Measurements from ENCODE around the gene MACROD2. TPM values are rescaled to one million over a fixed set of nuclear protein-coding genes. Genes with fewer than 3 reads are reported as not detected.

MACROD2 gene
- total and polyA plus RNA-seq, 2 experiments from 2014 or later = 2.8 to 4.3 TPM

DNA sequence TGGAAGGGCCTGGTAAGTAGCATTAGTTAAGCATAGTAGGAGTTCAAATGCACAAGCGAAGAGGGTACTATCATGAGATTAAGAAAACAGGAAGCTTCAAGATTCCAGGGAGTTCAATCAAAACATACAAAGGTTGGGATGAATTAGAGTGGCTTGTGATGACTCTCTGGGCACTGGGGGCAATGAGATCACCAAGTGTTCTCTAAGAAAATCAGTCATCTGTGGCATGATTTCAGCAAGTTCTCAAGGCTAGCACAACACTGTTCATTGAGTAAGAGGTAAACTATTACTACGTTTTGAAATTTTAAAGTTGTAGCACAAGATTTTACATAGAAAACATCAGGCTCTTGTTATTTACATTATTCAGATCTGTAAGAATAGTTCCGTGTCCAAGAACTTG is 481.8 kb downstream of the MACROD2 start:
- TF ChIP-seq EZH2 (IDR thresholded peaks at IDR 0.05; ENCODE audit: low read depth, unreplicated experiment) = no peak
- Mint-ChIP-seq H3K27ac (no peak overlapping the region), H3K36me3 (ENCODE audit: low read depth) (no peaks in the 10 kb centered on the region), H3K4me3 (no peak overlapping the region), H3K4me1 (peaks cover 6% of the 10 kb centered on the region; the same call in 2 of the 3 replicates), H3K27me3 (ENCODE audit: insufficient read depth, low read depth, poor library complexity) (no peaks in the 10 kb centered on the region), H3K9me3 (no peaks in the 10 kb centered on the region)
- Histone ChIP-seq H3K27me3 (ENCODE audit: insufficient read depth) (no peaks in the 10 kb centered on the region), H3F3A (replicated peaks; ENCODE audit: low read depth) (no peaks in the 10 kb centered on the region), H3K79me2 (replicated peaks; ENCODE audit: insufficient read depth) (no peaks in the 10 kb centered on the region), H3K4me3 (no peak overlapping the region), H3K4me2 (no peak overlapping the region), H4K20me1 (replicated peaks; ENCODE audit: insufficient read depth) (no peaks in the 10 kb centered on the region), H2AFZ (no peak overlapping the region), H3K9me2 (ENCODE audit: insufficient read depth) (no peaks in the 10 kb centered on the region), H3K36me3 (ENCODE audit: insufficient read depth) (no peaks in the 10 kb centered on the region), H3K4me1 (ENCODE audit: insufficient read depth) (peaks cover 3% of the 10 kb centered on the region), H3K27ac (ENCODE audit: low read depth) (no peak overlapping the region)
- ATAC-seq = no peak
- no peak for DNase-seq (ENCODE audit: low spot score)

DNA sequence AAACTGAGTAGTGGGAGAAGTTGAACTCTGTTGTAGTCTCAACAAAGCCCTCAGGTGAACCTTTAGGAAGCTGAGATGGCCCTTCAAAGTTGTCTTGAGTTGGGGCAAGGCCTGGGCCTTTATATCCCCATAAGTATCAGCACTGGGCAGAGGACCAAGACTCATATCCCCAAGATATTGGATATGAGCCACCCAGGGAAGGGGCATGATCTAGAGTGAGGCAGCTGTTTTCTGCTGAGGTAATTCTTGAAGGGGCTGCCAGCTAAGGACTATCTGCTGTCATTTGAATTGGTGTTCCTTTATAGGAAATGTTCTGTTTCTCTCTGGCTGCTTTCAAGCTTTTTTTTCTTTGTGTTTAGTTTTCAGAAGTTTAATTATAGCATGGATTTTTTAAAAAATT is 482.8 kb downstream of the MACROD2 start:
- Histone ChIP-seq H3K27ac (ENCODE audit: low read depth) (no peak overlapping the region), H3K4me2 (no peak overlapping the region), H3K9me2 (ENCODE audit: insufficient read depth) (no peaks in the 10 kb centered on the region), H3K27me3 (ENCODE audit: insufficient read depth) (no peaks in the 10 kb centered on the region), H3K4me1 (ENCODE audit: insufficient read depth) (no peaks in the 10 kb centered on the region; the same call in 1 of the 2 replicates), H3K79me2 (replicated peaks; ENCODE audit: insufficient read depth) (no peaks in the 10 kb centered on the region), H3K4me3 (no peak overlapping the region), H4K20me1 (replicated peaks; ENCODE audit: insufficient read depth) (no peaks in the 10 kb centered on the region), H3F3A (replicated peaks; ENCODE audit: low read depth) (no peaks in the 10 kb centered on the region), H3K36me3 (ENCODE audit: insufficient read depth) (no peaks in the 10 kb centered on the region), H2AFZ (no peak overlapping the region)
- DNase-seq (ENCODE audit: low spot score) = no peak
- Mint-ChIP-seq H3K27ac (no peak overlapping the region), H3K27me3 (ENCODE audit: insufficient read depth, low read depth, poor library complexity) (no peaks in the 10 kb centered on the region), H3K4me1 (peaks cover 3% of the 10 kb centered on the region; the same call in 2 of the 3 replicates), H3K36me3 (ENCODE audit: low read depth) (no peaks in the 10 kb centered on the region), H3K4me3 (no peak overlapping the region), H3K9me3 (no peaks in the 10 kb centered on the region)
- ATAC-seq = no peak
- TF ChIP-seq REST (IDR thresholded peaks at IDR 0.05; ENCODE audit: unreplicated experiment) (no peak), EZH2phosphoT487 (IDR thresholded peaks at IDR 0.05; ENCODE audit: unreplicated experiment) (no peak), CREB1 (CRISPR knock-in tag; IDR thresholded peaks at IDR 0.05; ENCODE audit: low read depth) (no peak), JUNB (IDR thresholded peaks at IDR 0.05; ENCODE audit: unreplicated experiment) (no peak), NANOG (IDR thresholded peaks at IDR 0.05; ENCODE audit: borderline replicate concordance) (no peak), ETS1 (IDR thresholded peaks at IDR 0.05) (no peak), POLR2AphosphoS5 (IDR thresholded peaks at IDR 0.05; ENCODE audit: low read depth) (no peak), CTCF (conservative IDR thresholded peaks at IDR 0.05; ENCODE audit: low read depth in 2 of 2) (no peak), STAT1 (IDR thresholded peaks at IDR 0.05; ENCODE audit: unreplicated experiment) (no peak), EZH2 (IDR thresholded peaks at IDR 0.05; ENCODE audit: low read depth, unreplicated experiment) (no peak)

All from GM23338 (cell line).